CD4-positive, alpha-beta T cell treated with Interleukin-1 beta for 1 hour (primary cell): Measurements from ENCODE around the gene ERAL1.

Experiments
- DNase-seq, 2 donors: peaks; one replicate each; pipeline ENCODE4 v3.0.0-alpha.2; 2020 to 2022

The ERAL1 gene

GRCh38 chr17:28880572-28880945 is 25.7 kb downstream of the ERAL1 start:
- DNase-seq = no peak

- DNase-seq = no peak
Measured at GRCh38 chr17:28881533-28882056, 26.8 kb downstream of the ERAL1 start.

DNA sequence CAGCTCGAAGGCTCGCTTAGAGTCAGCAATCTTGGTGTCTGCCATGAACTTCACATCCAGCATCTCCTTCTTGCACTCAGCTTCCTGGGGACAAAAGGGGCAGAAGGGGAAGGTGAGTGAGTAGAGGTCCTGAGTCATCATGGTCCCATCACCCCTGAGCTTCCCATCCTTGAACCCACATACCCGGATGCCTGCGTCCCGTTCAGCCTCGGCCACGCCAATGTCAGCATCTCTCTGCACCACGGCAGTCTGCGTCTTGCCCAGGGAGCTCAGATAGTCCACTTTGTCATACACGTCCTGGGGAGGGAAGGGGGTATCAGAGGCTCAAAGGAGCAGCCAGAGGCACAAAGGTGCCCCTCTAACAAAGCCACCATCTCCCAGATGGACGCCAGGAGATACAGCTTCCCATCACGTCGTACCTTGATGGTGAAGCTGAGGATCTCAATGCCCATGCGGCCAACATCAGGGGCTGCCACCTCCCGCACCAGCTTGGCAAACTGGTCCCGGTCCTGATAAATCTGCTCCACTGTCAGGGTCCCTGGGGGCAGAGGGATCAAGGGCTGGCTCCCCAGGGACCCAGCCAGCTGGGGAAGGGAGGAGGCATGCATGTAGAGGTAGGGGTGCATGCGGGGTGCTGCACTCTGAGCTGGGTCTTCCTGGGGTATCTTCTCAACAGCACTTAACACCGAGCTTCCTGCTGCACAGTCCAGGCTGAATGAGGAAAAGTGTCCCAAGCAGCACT is 27.5 kb downstream of the ERAL1 start:
- no peak for DNase-seq

DNA sequence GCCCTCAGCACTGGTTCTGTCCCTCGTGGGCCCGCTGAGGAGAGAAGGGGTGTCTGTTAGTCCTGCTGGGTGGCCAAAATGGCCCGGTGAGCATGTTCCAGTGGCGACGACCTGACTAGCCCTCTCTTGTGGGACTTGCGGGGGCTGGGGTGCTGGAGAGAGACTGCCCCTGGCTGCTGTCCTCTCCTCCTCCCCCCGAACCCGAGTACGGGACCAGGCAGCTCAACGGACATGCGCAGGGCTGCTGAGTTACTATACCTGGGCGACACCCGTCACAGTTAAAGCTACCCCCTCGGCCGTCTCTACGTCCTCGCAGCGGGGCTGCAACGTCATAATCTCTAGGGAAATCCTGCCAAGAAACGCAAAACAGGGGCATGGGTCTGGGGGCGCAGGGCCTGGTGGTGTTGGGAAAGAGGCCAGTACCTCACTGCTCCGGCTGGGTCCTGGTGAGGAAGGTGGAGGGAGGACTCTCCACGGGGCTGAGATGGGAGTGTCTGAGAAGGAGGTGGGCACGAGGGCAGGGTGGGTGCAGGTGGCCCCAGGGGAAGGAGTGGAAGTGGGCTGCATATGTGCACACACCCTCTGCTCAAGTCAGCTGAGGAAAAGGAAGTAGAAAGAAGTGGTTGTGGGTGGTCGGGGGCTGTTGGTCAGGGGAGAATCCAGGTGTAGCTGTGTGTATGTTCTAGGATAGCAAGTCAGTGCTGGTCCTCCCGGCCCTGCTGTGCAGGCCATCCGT is 29.3 kb downstream of the ERAL1 start:
- DNase-seq = no peak

DNA sequence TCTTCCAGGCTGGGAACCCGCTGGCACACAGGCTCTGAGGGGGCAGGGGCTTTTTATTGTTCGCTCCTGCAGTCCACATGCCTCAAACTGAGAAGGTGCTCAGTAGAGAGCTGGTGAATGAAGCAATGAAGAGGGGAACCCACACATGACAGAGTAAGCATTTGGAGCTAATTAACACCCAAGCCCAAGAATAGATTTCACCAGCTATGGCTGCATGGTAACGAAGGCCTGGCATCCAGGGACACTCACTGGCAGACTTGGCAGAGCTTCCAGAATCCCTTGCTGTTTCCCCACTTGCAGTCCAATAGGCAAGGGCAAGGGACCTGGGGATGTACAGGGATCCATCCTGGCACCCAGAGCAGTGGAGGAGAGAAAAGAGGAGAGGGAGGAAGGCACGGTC is 30.5 kb downstream of the ERAL1 start:
- DNase-seq = no peak

DNA sequence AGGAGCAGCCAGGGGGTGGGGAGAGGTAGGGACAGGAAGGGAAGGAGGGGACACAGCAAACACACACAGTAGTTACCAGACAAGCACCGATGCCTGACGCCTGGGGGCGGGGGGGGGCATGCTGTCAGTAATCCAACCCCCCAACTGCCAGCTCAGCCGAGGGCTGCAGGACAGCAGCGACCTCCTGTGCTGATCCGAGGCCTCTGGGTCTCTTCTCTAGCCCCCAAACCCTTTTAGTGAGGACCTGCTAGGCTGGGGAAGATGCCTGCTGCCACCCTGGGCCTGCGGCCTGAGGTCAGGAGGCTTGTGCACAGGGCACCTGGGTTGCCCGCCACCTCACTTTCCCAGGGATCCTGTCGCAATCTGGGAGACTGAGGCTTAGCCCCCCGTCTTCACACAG is 31.1 kb downstream of the ERAL1 start:
- DNase-seq = no peak

DNA sequence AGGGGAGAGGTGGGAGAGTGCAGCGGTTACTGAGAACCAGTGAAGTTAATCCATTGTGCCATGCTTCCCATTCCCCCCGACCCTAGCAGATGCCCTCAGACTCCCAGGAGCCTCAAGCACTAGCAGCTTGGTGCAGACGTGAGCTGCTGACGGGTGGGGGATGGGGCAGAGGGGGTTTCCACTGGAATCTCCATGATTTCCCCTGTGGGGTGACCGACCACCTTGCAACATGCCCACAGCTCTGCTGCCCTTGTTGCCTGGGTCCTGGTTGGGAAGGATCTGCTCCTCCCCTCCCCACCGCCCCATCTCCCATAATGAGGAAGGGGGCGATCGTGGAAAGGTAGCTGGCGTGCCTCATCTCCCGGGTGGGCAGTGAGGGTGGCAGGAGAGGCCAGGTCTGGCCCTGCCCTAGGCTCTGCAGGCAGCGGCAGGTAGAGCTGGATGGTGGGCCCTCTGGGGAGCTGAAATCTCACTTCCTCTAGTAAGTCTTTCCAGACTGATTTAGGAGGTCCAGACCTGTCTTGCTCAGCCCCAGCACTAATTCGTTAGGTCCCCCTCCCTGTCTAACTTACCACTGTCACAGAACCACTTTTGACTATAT is 33.2 kb downstream of the ERAL1 start:
- DNase-seq = no peak

DNA sequence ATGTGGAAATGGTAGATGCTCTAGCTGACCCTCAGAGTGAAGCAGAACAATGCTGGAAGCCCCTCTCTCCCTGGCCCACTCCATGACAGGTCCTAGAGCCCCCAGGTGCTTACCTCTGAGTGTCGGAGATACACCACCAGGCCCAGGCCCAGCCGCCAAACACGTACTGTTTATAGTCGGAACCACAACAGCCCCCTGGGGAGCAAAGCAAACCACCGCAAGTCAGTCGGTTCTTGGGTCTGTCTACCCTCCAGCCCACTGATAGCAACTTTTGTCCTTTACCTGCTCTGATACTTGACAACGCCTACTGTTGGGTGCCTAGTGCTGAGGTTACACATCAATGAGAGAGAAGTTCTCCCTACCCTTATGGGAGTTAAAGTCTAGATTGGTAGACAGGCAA is 34.0 kb downstream of the ERAL1 start:
- no peak for DNase-seq

GRCh38 chr17:28889996-28890395 is 35.2 kb downstream of the ERAL1 start:
- no peak for DNase-seq

GRCh38 chr17:28891201-28891600 is 36.4 kb downstream of the ERAL1 start:
- no peak for DNase-seq

DNA sequence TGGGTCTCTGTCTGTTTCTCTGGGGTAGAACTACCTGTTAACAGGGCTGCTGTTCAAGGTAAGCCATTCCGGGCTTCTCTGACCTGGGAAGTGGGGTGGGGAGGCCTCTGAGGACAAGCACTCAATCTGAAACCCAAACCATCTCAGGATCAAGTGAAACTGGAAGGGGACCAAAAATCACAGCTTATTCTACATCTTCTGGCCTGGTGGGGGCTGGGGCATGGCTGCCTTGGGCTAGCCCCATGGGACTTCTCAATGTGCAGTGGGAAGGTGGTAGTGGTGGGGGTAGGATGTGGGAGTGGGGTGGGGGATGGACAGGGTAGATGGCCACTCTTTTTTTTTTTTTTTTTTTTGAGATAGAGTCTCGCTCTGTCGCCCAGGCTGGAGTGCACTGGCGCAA is 37.2 kb downstream of the ERAL1 start:
- DNase-seq = no peak

DNA sequence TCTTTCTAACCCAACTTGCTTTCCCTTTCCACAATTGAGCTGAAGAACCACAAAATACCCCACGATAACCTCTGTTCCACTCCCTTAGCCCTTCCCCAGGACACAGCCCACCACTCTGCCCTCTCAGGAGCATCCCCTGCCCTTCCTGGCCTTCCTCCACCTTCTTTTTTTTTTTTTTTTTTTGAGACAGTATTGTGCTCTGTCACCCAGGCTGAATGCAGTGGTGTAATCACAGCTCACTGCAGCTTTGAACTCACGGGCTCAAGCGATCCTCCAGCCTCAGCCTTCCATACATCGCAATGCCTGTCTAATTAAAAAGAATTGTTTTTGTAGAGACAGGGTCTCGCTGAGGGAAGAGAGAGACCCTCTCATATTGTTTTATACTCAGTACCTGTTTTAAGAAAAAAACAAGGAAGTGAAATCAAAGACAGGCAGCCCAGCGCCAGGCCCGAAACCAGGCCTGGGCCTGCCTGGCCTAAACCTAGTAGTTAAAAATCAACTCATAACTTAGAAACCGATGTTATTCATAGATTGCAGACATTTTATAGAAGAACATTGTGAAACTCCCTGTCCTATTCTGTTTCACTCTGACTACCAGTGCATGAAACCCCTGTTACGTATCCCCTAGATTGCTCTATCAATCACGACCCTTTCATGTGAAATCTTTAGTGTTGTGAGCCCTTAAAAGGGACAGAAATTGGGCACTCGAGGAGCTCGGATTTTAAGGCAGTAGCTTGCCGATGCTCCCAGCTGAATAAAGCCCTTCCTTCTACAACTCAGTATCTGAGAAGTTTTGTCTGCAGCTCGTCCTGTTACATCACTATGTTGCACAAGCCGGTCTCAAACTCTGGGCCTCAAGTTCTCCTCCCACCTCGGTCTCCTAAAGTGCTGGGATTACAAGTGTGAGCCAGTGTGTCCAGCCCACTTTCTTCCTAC is 38.7 kb downstream of the ERAL1 start:
- DNase-seq = peak; percentile 20 to 56

DNA sequence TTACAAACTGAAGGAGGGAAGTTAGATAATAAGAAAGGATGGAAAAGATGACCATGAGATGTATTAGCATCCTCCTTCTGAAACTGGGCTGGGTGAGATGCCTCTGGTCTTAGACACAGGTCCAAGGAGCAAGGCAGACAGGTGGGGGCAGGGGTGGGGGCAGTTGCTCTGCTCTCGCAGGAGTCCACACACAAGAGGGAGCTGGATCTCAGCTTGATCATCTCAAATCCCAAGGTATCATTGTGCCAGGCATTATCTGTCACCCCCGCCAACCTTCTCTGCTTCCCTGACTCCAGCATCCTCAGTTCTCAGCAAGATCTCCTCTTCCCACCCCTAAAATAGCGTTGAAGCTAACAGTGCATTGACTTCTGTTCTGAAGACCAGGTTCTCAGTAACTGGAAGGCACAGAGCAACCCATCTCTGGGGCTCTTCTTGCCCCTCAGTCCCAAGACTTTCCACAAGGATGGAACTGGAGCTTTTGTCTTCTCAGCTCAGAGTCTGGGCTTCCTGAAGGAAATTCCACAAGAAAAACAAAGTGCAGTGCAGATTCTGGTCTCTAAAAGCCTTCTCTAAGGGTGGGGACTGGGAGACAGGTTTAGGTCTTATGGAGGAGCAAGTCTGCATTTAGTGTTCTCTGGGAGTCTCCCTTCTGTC is 41.1 kb downstream of the ERAL1 start:
- DNase-seq = no peak

DNA sequence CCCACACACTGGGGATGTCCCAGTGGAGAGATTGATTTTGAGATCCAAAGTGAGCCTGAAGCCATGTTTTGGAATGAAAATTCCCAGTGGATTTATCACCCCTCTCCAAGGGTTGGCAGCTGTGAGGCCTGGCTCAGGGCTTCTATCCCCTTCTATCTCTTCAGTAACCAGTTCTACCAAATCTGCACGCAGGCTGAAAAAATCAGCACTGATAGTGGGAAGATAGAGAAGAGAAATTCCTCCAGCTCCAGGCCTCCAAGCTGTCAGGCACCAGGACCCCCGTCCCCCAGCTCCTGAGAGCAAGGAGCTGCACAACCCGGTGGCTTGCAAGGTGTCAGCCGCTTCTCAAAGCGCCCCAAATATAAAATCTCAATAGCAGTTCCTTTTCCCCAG is 41.7 kb downstream of the ERAL1 start:
- no peak for DNase-seq

DNA sequence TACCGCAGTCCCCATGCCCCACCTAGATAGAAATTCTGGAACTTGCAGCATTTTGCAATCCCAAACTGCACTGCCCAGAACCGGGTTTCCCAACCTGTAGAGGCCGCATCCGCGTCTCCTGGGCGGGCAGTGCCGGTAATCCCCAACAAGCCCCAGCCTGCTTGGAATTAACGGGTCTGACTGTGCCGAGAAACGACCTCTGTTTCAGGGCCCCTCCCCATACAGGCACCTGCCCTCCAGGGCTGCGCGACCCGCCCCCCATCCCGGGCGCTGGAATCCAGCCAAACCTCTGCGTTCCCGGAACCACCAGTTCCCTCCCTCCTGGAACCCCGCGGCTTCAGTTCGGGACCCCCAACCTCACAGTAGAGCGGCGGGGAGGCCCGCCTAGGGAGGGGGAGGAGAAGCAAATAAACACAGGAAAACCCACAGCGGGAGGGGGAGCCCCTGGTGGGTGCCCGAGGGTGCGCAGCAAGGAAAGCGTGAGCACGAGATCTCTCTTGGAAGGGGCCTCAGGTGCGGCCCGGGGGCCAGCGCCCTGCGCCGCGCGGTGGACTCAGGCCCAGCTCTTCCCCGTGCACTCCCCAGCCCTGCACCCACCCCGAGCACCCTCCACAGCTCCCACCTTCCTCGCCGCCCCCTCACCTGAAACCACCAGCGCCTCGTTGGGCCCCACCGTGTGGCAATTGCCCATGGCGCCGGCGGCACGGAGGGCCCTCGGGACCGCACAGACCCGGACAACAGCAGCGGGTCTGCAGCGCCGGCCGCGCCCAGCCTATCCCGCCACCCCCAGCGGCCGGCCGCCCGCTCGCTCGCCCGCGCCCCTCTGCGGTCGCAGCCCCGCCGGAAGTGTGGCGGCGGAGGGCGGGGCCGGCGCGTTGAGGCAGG is 42.3 kb downstream of the ERAL1 start, which contains the start of gene FLOT2:
FLOT2 (minus strand) TSS at position 850 of the 885 bp plus-strand sequence; CDS start at position 691, 159 bp downstream.
- peak; percentile 60 to 63 for DNase-seq

DNA sequence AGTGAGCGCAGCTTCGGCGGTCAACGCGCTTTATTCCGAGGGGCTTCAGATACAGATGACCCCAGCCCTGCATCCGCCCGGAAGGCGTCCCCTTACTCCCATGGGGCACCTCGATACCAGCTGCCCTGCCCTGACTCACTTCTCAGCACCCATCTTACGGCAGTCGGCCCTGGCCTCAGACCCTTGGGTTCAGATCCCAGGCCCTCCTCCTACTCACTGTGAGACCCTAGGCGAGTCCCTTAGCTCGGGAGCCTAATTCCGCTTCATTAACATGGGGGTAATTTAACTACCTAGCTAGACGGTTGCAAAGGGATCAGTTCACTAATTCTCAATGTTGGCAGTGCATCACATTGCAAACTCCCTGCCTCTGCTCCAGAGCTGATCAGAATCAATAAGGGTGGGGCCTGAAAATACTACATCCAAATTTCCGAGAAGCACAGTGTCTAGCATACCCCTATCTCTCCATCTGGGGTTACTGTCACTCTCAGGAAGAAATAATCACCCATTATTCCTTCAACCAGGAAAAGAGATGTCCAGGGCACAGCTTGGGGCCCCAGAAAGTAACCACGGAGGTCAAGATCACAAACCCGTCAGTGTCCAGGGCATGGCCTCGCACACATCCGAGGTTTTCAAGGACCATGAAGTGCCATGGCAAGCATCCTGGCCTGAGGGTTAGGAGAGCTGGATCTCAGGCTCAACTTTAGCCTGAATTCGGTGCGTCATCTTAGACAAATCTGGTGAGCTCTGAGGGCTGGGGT is 43.1 kb downstream of the ERAL1 start:
- DNase-seq = peak in 1 of 2 donors; percentile 44

DNA sequence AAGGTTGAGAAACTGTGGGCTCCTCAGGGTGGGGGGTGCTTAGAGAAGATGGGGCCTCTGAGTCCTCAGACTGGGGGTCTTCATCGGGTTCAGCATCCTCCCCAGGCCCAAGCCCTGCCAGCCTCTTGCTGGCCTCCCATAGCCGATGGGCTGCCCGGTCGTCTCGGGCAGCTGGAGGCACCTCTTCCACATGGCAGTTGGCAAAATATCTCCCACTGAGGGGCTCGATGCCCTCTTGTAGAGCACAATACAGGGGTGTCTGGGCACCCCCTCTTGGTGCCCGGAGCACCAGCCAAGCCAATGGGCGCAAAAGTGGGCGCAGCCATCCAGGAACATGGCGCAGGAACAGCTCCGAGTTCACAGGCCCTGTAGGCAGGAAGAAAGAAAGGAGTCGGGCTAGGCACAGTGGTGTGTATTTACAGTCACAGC is 43.7 kb downstream of the ERAL1 start:
- no peak for DNase-seq

DNA sequence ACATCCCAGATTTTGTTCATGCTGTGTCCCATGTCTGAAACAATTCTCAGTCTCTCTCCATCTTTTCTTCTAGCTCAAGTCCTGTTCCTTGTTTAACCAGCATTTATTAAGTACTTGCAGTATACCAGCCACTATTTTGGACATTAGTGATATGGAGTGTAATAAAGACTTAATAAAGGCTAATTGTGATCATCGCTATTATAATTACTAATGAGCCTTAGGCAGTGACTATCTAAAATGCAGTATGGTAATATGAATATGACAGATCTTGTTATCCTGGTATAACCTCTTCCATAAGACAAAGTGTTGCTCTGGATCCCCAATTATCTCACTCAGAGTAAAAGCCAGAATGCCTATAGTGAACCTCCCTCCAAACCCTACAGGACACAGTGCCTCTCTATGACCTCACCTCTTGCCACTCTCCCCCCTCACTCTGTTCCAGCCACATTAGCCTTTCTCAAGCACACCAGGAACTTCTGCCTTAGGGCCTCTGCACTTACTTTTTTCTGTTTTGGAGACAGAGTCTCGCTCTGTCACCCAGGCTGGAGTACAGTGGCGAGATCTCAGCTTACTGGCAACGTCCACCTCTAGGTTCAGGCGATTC is 44.5 kb downstream of the ERAL1 start:
- no peak for DNase-seq

- DNase-seq = no peak
Measured at GRCh38 chr17:28900986-28901726, 46.3 kb downstream of the ERAL1 start.
